NCI-H1417 (cell line): ENCODE measurements around the gene TNFRSF1B.

Experiments
- DNase-seq, 3 experiments: peaks; one replicate each; lab custom pipeline; 2025; lab: John Stamatoyannopoulos, UW

Gene TNFRSF1B

DNA sequence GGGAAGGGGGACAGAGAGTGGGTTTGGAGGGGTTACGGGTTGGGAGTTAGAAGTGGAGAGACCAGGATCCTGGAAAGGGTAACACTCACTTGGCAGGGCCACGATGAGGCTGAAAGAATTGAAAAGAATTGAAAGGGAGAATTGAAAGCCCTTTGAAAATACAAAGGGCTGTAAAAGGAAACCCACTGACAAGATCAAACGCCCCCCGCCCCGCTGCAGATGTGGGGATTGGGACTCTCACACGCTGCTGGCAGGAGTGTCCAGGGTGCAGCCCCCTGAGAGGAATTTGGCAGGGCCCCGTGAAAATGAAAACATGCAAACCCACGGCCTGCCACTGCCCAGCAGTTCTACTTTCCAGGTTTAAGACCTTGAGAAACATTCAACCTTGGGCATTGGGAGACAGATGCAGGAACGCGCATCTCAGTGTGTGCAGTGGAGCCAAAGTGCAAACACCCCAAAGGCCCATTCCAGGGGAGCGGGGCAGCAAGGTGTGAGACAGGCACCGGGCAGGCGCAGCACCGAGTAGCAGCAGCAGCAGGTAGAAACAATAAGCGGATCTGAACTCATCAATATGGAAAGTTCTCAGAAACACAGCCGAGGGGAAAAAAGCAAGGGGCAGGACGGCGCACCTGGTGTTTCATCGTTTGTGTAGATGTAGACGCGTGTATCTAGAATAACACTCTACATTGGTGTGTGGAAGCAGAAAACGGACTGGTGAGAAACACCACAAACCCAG, 8.3 kb upstream of the TNFRSF1B start:
- DNase-seq, result no peak

GRCh38 chr1:12159816-12160215, 7.0 kb upstream of the TNFRSF1B start:
- DNase-seq, result no peak

GRCh38 chr1:12161324-12161661, 5.5 kb upstream of the TNFRSF1B start:
- no peak for DNase-seq

GRCh38 chr1:12161662-12162458, 4.9 kb upstream of the TNFRSF1B start:
- DNase-seq, result no peak

- no peak for DNase-seq
These were observed 4.2 kb upstream of the TNFRSF1B start for GRCh38 chr1:12162459-12163137.

DNA sequence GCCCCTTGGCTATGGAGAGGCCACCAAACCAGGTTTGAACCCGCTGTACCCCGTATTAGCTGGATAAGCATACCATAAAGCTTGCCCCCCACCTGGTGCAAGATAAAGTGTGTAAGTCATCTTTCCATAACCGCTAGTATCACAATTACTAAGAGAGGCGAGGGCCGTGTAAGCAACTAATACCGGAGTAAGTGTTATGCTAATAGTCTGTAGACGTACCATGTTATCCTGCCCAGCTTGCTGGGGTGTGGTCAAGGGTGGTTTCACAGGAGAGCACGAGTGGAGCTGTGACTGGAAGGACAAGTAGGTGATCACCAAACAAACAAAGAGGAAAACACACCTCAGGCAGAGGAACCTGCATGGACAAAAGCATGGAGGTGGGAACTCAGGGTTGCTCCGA, 3.6 kb upstream of the TNFRSF1B start:
- no peak for DNase-seq

DNA sequence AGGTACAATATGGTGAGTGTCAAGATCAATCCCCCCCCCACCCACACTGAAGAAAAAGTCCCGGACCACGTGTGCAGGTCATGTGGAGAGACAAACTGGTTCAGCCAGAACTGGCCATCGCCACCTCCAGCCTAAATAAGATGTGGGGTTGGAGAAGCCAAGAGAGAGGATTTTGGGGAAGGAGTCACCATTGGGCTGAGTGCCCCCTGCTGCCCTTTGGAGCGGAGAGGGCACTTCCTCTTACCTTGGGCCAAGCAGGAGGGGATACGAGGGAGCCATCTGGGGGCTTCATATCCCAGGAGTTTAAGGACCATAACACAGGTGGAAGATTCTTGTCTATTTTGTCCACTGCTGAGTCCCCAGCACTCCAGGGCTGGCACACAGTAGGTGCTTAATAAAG, 2.6 kb upstream of the TNFRSF1B start:
- DNase-seq, result no peak

DNA sequence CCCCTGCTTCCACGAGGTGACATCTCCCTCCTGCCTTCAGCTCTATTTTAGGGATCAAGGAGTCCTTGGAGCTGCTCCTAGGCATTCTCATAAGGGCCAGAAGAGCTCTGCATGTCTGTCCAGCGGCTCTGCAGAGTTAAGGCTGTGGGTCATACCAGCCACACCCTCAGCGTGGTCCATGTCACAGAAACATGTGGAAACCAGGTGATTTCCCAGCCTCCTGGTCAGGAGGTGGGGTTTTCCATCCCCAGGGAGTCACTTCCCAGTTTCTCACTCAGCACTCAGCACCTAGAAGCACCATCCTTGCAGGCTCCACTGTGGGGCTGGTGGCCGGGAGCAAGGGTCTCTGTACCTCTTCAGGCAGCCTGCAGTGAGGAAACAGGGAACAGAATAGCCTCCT, 1.4 kb upstream of the TNFRSF1B start:
- DNase-seq, result no peak

DNA sequence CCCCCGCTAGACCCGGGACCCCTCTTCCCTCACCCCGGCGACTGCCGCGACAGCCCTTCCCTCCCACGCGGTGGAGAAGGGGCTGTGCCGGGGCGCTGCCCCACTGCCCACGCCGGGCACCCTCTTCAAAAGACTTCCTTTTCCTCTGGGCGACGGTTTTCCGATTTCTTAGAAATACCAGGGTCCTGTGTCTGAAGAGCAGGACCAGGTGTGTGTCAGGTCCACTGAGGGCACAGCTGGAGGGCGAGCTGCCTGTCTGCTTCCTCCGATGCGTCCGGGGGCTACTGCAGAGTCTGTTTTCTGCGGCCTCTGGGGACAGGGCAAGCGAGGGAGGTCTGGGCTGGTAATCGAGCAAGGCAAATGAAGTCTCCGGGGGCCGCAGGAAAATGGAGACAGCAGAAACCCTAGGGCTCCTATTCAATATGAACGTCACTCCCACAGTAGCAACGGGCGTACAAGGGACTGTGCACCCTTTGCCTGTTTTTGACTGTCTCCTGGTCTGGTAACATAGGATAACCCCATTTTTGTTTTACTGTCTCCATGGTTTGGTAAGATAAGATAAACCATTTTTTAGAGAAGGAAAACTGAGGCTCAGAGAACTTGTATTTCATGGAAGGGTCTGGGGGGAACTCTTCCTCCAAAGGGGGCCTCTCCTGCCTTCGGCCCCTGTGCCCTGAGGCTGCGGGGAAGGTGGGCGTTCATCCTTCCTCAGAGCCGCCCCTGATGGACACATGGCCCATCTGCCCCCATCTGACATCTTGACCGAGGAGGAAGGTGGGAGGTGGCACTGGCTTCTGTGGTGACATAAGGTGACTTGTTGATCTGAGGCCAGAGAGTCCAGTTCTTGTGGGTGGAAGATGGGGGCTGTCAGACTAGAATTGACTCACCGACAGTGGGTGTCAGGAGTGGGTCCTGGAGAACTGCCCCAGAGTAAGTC, 970 bp downstream of the TNFRSF1B start:
- DNase-seq, result peak in 1 of 3 experiments; percentile 4

GRCh38 chr1:12168451-12169160, 1.8 kb downstream of the TNFRSF1B start:
- no peak for DNase-seq

DNA sequence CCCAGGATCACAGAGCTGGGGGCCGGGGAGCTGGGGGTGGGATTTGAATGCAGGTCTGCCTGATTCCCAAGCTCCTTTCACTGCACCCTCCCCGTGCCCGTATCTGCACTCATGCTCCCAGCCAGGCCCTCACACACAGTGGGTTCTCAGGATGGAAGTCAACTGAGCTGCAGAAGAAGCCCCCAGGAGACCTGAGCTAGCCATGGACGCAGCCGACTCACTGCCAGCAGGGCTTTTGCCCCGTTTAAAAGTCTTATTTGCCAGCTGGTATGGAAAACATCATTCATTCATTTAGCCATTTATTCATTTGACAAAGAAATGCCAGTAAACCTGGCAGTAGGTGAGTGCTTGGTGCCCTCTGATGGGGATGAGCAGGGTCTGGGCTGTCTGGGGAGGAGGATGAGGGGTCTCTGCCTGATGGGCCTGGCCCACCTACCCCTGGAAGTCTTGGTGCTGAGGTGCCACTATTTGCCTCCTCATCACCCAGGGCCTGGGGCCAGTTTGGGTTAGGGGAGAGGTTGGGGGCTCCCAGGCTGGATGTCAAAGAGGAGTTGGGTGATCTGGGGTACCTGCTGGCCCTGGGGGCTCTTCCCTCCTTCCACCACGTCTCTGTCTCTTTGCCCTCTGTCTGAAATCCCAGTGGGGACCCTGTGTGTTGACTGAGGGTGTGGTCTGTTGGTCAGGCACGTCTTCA, 2.8 kb downstream of the TNFRSF1B start:
- DNase-seq, result no peak

GRCh38 chr1:12170263-12170671, 3.5 kb downstream of the TNFRSF1B start:
- no peak for DNase-seq

DNA sequence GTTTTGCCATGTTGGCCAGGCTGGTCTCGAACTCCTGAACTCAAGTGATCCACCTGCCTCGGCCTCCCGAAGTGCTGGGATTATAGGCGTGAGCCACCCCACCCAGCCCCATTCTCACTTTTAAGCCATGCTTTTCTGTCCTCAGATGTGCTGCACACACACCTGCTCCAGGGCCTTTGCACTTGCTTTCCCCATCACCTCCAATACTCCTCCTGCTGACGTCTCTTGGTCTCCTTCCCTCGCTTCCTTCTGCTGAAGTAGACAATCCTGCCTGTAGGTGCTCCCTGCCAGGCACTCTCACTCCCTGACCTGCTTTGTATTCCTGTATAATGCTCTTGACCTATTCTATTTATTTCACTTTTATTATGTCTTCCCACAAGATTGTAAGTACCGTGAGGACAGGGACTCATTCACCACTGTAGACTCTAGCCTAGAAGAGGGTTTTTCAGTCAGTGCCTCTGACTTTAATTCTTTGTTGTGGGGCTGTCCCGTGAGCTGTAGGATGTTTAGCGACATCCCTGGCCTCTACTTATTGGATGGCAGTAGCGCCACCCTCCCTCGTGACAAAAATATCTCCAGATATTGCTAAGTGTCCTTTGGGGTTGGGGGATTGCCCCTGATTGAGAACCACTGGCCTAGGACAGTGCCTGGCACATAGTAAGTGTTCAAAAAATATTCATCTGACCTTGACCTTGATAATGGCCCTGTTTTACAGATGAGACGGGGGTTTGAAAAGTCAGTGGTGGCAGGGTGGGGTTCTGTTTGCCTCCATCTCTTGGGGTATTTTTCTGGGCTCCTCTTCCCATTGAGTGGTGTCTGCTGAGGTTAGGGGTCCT, 4.6 kb downstream of the TNFRSF1B start:
- DNase-seq, result no peak

DNA sequence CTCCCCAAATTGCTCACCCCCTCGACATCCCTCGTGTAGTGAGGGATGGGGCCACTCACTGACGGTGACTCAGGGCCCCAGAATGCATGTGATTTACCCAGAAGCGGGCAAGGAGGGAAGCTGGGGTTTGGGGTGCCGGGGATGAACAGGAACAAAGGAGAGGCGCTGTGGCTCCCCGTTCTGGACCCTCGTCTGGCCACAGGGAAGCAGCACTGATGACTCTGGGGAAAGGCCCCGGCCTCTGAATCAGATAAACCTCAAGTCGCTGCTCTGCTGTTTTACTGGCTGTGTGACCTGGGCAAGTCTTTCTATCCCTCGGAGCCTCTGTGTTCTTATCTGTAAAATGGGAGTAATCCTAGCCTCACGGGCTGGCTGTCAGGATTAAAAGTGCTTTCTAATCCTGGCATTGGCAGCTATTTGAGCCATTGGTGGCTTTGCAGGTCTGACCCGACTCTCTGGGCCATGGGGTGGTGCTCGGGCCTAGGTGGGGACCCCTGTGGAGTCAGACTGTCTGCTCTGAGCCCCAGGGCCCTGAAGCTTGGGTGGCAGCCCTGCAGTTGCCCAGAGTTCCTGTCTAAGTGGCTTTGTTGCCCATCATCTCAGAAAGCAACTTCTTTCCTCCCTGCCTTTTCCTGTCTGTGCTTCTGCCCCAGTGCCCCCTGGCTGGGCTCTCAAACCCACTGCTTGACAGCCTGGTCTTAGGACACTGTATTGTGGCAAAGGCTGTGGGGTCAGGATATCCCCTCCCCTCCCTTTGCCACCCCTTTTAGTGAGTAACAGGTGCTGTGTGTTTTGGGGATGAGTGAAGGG, 5.5 kb downstream of the TNFRSF1B start:
- DNase-seq, result no peak

- no peak for DNase-seq
These were observed 6.3 kb downstream of the TNFRSF1B start for GRCh38 chr1:12173041-12173509.

DNA sequence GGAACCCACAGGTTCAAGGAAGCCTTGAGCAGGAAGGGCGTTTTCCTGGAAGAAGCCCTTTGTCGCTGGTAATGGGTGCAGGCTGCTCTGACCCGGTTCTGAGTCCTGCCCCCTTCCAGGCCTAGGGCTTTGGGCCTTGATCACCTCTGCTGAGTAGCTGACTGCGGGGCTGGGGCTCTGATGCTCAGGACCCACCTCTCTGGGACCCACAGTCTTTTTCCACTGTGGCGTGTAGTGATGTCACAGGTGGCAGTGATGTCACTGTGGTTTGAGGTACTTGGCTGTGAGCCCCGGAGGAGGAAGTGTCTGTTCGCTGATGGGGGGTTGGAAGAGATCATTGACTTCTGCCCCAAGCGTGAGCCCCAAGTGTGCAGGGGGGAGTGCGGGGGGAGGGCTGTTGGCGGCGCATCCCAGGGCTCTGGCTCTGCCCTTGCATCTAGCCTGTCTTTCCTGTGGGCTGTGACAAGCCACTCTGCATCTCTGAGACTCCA, 6.9 kb downstream of the TNFRSF1B start:
- no peak for DNase-seq

DNA sequence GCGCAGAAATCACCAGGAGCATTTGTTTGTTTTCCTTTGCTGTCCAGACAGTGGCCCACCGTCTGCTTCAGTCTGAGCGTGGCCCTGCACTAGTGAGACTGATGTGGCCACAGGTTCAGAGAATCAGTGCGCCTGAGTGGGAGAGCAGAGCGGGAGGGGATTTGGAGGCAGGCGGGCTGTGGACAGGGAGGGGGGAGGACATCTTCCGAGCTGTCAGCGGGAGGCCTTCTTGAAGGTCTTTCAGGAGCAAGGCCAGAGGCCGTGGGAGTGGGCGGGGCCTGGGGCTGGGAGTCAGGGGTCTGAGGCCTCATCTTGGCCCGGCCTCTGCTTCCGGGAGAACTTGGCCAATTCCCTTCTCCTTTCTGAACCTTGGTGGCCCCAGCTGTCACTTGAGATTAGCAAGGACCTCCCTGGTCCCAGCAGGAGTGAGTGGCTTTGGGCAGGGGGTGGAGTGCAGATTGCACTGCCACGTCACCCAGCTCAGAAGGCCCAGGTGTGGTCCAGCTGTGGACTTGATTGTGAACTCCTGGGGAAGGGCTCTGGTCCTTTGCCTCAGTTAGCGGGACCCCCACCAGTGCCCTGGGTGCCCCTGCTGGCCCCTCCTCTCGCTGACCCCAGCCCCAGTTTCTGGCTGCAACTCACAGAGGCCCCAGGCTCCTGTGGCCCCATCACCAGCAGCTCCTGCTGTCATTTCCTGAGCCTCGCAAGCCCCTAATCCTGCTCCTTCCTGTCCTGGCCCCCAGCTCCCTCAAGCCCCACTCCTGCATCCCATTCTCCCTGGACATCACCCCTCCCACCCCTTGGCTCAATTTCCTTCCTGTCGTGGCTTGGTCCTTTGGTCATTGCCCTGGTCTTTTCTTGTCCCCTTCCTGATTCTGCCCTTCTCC, 8.4 kb downstream of the TNFRSF1B start:
- DNase-seq, result no peak
